ENCODE results near the gene ATRNL1. TPM values are rescaled to one million over a fixed set of nuclear protein-coding genes. Genes with fewer than 3 reads are reported as not detected.
"Not testable (repeated sequence)": the region's sequence is repeated elsewhere in the genome, so short reads cannot be mapped to it uniquely, and the experiment has no call there.

Gene ATRNL1
- total and polyA plus RNA-seq, 2 donors from 2014 or later = 2.4 to 7.1 TPM

DNA sequence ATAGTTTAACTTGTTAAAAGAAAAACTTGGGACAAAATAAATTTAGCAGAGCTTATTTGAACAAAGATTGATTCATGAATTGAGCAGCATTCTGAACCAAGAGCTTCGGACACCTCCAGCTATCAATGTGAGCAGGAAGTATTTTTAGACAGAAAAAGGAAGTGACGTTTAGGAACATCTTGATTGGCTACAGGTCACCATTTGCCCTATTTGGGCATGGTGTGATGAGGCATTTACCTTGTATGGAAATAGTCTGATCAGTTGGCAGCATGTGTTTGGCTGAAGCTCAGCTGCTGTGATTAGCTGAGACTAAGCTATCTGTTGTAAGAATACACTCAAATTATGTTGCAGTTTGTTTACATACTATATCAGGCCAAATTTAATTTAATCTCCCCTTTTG, 185.1 kb downstream of the ATRNL1 start:
- Histone ChIP-seq H3K9ac (ENCODE audit: low read length in 3 of 3) (no peak overlapping the region), H3K27me3 (ENCODE audit: control insufficient read depth, insufficient read depth, low read length) (no peaks in the 10 kb centered on the region), H3K9me3 (ENCODE audit: control insufficient read depth in 2 of 3, insufficient read depth in 1 of 3, low read length in 3 of 3) (no peaks in the 10 kb centered on the region), H3K4me3 (ENCODE audit: low read length in 3 of 3) (no peak overlapping the region), H3K27ac (ENCODE audit: low read depth in 2 of 2, low read length in 2 of 2) (no peak overlapping the region), H3K4me1 (ENCODE audit: control insufficient read depth in 2 of 3, insufficient read depth in 2 of 3, low read depth in 1 of 3, low read length in 3 of 3) (no peaks in the 10 kb centered on the region), H3K36me3 (ENCODE audit: control insufficient read depth in 2 of 3, insufficient read depth in 3 of 3, low read length in 3 of 3) (no peaks in the 10 kb centered on the region)
- FAIRE-seq (no peak), DNase-seq (no peak)
- TF ChIP-seq, protein P1, sequence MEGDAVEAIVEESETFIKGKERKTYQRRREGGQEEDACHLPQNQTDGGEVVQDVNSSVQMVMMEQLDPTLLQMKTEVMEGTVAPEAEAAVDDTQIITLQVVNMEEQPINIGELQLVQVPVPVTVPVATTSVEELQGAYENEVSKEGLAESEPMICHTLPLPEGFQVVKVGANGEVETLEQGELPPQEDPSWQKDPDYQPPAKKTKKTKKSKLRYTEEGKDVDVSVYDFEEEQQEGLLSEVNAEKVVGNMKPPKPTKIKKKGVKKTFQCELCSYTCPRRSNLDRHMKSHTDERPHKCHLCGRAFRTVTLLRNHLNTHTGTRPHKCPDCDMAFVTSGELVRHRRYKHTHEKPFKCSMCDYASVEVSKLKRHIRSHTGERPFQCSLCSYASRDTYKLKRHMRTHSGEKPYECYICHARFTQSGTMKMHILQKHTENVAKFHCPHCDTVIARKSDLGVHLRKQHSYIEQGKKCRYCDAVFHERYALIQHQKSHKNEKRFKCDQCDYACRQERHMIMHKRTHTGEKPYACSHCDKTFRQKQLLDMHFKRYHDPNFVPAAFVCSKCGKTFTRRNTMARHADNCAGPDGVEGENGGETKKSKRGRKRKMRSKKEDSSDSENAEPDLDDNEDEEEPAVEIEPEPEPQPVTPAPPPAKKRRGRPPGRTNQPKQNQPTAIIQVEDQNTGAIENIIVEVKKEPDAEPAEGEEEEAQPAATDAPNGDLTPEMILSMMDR (IDR thresholded peaks at IDR 0.05; ENCODE audit: borderline replicate concordance, extremely low read depth, insufficient read depth) = no peak
- intact Hi-C loops (cut with DNase I) = no loop called here

DNA sequence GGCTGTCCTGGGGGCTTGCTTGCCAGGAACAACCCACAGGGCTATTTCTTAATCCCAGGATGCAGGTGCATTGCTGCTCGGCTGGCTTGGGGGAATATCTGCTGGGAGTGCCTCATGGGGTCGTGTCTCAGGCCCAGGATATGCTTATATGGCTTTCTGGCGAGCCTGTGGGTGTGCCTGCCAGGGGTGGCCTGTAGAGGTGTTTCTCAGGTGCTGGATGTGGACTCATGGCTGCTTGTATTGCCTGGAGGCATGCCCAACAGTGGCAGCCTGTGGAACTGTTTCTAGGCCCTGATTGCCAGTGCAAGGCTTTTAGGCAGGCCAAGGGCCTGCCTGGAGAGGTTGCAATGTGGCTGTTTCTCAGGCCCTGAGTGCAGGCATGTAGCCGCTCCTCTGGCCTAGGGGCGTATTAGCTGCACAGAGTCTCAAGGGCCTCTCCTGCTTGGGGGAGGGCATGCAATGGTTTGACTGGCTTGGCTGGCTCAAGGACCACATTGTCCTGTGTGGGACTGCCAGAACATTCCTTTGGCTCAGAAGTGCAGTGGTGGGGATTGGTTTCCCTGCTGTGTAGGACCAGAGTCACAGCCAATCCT, 202.1 kb downstream of the ATRNL1 start:
- DNase-seq (peak in 1 of 5 donors; percentile 37), FAIRE-seq (no peak)
- no peaks in the 10 kb centered on the region for H3K27me3 ChIP-seq (ENCODE audit: control insufficient read depth, insufficient read depth, low read length)
- TF ChIP-seq, protein P1 (IDR thresholded peaks at IDR 0.05; ENCODE audit: borderline replicate concordance, extremely low read depth, insufficient read depth) = no peak
- intact Hi-C loops (cut with DNase I) = no loop called here
- H3K9ac ChIP-seq (ENCODE audit: low read length in 3 of 3) = no peak overlapping the region
- no peak overlapping the region for H3K4me3 ChIP-seq (ENCODE audit: low read length in 3 of 3)
- no peaks in the 10 kb centered on the region for H3K36me3 ChIP-seq (ENCODE audit: control insufficient read depth in 2 of 3, insufficient read depth in 3 of 3, low read length in 3 of 3)
- H3K27ac ChIP-seq (ENCODE audit: low read depth in 2 of 2, low read length in 2 of 2) = no peak overlapping the region
- peaks cover 0 to 15% (median 0%) of the 10 kb centered on the region in 3 donors for H3K9me3 ChIP-seq (ENCODE audit: control insufficient read depth in 2 of 3, insufficient read depth in 1 of 3, low read length in 3 of 3)
- H3K4me1 ChIP-seq (ENCODE audit: control insufficient read depth in 2 of 3, insufficient read depth in 2 of 3, low read depth in 1 of 3, low read length in 3 of 3) = no peaks in the 10 kb centered on the region

DNA sequence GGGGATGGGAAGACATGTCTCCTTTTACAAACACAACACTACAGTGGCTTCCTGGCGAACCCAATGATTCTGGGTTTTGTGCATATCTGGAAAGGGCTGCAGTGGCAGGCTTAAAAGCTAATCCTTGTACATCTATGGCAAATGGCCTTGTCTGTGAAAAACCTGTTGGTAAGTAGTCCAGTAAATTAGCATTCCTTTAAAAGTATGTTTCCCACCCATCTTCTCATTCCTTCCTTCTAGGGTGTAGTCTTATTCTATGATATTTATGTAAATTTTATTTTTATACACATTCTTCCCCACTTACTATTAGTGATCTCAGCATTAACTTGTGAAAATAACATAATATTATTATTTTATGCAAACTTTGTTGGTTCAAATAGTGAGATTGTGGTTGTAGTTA, 206.9 kb downstream of the ATRNL1 start:
- H3K4me3 ChIP-seq (ENCODE audit: low read length in 3 of 3) = no peak overlapping the region
- no peaks in the 10 kb centered on the region for H3K9me3 ChIP-seq (ENCODE audit: control insufficient read depth in 2 of 3, insufficient read depth in 1 of 3, low read length in 3 of 3)
- no peak overlapping the region for H3K27ac ChIP-seq (ENCODE audit: low read depth in 2 of 2, low read length in 2 of 2)
- H3K27me3 ChIP-seq (ENCODE audit: control insufficient read depth, insufficient read depth, low read length) = no peaks in the 10 kb centered on the region
- intact Hi-C loops (cut with DNase I) = no loop called here
- TF ChIP-seq, protein P1 (IDR thresholded peaks at IDR 0.05; ENCODE audit: borderline replicate concordance, extremely low read depth, insufficient read depth) = no peak
- H3K36me3 ChIP-seq (ENCODE audit: control insufficient read depth in 2 of 3, insufficient read depth in 3 of 3, low read length in 3 of 3) = no peaks in the 10 kb centered on the region
- no peak overlapping the region for H3K9ac ChIP-seq (ENCODE audit: low read length in 3 of 3)
- no peak for FAIRE-seq
- no peak for DNase-seq
- no peaks in the 10 kb centered on the region for H3K4me1 ChIP-seq (ENCODE audit: control insufficient read depth in 2 of 3, insufficient read depth in 2 of 3, low read depth in 1 of 3, low read length in 3 of 3)

DNA sequence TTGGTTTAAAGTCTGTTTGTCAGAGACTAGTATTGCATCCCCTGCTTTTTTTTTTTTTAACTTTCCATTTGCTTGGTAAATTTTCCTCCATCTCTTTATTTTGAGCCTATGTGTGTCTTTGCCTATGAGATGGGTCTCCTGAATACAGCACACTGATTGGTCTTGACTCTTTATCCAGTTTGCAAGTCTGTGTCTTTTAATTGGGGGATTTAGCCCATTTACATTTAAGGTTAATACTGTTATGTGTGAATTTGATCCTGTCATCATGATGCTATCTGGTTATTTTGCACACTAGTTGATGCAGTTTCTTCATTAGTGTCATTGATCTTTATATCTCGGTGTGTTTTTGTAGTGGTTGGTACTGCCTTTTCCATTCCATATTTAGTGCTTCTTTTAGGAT, 226.5 kb downstream of the ATRNL1 start:
- H3K4me1 ChIP-seq (ENCODE audit: control insufficient read depth in 2 of 3, insufficient read depth in 2 of 3, low read depth in 1 of 3, low read length in 3 of 3); H3K4me3 ChIP-seq (ENCODE audit: low read length in 3 of 3); FAIRE-seq; intact Hi-C loops (cut with DNase I); H3K9me3 ChIP-seq (ENCODE audit: control insufficient read depth in 2 of 3, insufficient read depth in 1 of 3, low read length in 3 of 3); H3K9ac ChIP-seq (ENCODE audit: low read length in 3 of 3); H3K27ac ChIP-seq (ENCODE audit: low read depth in 2 of 2, low read length in 2 of 2); H3K27me3 ChIP-seq (ENCODE audit: control insufficient read depth, insufficient read depth, low read length); DNase-seq; H3K36me3 ChIP-seq (ENCODE audit: control insufficient read depth in 2 of 3, insufficient read depth in 3 of 3, low read length in 3 of 3): not testable (repeated sequence)

All from kidney (tissue), 14 donors.